ENCODE results near the gene SLC35E4. TPM values are rescaled to one million over a fixed set of nuclear protein-coding genes. Genes with fewer than 3 reads are reported as not detected.
"Not testable (repeated sequence)": the region's sequence is repeated elsewhere in the genome, so short reads cannot be mapped to it uniquely, and the experiment has no call there.

SLC35E4 gene
- total RNA-seq, 1 donor from 2014 or later: 0.33 TPM

GRCh38 chr22:30610299-30610698 lies 25.3 kb upstream of the SLC35E4 start:
- no peak for ATAC-seq
- no peak for DNase-seq (ENCODE audit: low spot score)

GRCh38 chr22:30611197-30611596 lies 24.4 kb upstream of the SLC35E4 start:
- DNase-seq (ENCODE audit: low spot score) (no peak), ATAC-seq (no peak)

GRCh38 chr22:30612789-30613188 lies 22.8 kb upstream of the SLC35E4 start:
- ATAC-seq (no peak), DNase-seq (ENCODE audit: low spot score) (no peak)

- no peak for ATAC-seq
- DNase-seq (ENCODE audit: low spot score): no peak
These were observed 21.3 kb upstream of the SLC35E4 start for GRCh38 chr22:30614268-30614667.

GRCh38 chr22:30614879-30615278 lies 20.7 kb upstream of the SLC35E4 start:
- no peak for ATAC-seq
- DNase-seq (ENCODE audit: low spot score): no peak

GRCh38 chr22:30615543-30615954 lies 20.0 kb upstream of the SLC35E4 start:
- ATAC-seq: no peak
- no peak for DNase-seq (ENCODE audit: low spot score)

- no peak for DNase-seq (ENCODE audit: low spot score)
- ATAC-seq: no peak
These were observed 17.8 kb upstream of the SLC35E4 start for GRCh38 chr22:30617819-30618218.

GRCh38 chr22:30619909-30620308 lies 15.7 kb upstream of the SLC35E4 start:
- DNase-seq (ENCODE audit: low spot score); ATAC-seq: not testable (repeated sequence)

- no peak for DNase-seq (ENCODE audit: low spot score)
- no peak for ATAC-seq
These were observed 9.2 kb upstream of the SLC35E4 start for GRCh38 chr22:30626413-30626812.

GRCh38 chr22:30627471-30627870 lies 8.1 kb upstream of the SLC35E4 start:
- ATAC-seq (no peak), DNase-seq (ENCODE audit: low spot score) (no peak)

GRCh38 chr22:30628491-30628890 lies 7.1 kb upstream of the SLC35E4 start:
- DNase-seq (ENCODE audit: low spot score) (no peak), ATAC-seq (no peak)

- not testable (repeated sequence) for ATAC-seq; DNase-seq (ENCODE audit: low spot score)
These were observed 4.1 kb upstream of the SLC35E4 start for GRCh38 chr22:30631469-30631868.

GRCh38 chr22:30634471-30635233 lies 929 bp upstream of the SLC35E4 start:
- DNase-seq (ENCODE audit: low spot score): peak; percentile 81
- ATAC-seq: peak; percentile 78

GRCh38 chr22:30636226-30637077 lies 871 bp downstream of the SLC35E4 start:
- ATAC-seq (peak; percentile 21), DNase-seq (ENCODE audit: low spot score) (peak; percentile 49)

- DNase-seq (ENCODE audit: low spot score): no peak
- no peak for ATAC-seq
These were observed 2.1 kb downstream of the SLC35E4 start for GRCh38 chr22:30637701-30638114.

- no peak for DNase-seq (ENCODE audit: low spot score)
- no peak for ATAC-seq
These were observed 4.8 kb downstream of the SLC35E4 start for GRCh38 chr22:30640361-30640760.

- DNase-seq (ENCODE audit: low spot score) (no peak), ATAC-seq (no peak)
These were observed 5.4 kb downstream of the SLC35E4 start for GRCh38 chr22:30640839-30641430.

- no peak for DNase-seq (ENCODE audit: low spot score)
- ATAC-seq: no peak
These were observed 7.7 kb downstream of the SLC35E4 start for GRCh38 chr22:30643055-30643875.

GRCh38 chr22:30646518-30647160 lies 11.1 kb downstream of the SLC35E4 start:
- no peak for DNase-seq (ENCODE audit: low spot score)
- no peak for ATAC-seq

- no peak for ATAC-seq
- no peak for DNase-seq (ENCODE audit: low spot score)
These were observed 12.0 kb downstream of the SLC35E4 start for GRCh38 chr22:30647536-30647935.

All from left lobe of liver (tissue), 2 donors.